ENCODE measurements around the gene DTL. TPM values are rescaled to one million over a fixed set of nuclear protein-coding genes. Genes with fewer than 3 reads are reported as not detected.

The DTL gene
- total and polyA plus RNA-seq, 5 donors from 2014 or later = 0.95 to 4.7 (median 1.2) TPM

DNA sequence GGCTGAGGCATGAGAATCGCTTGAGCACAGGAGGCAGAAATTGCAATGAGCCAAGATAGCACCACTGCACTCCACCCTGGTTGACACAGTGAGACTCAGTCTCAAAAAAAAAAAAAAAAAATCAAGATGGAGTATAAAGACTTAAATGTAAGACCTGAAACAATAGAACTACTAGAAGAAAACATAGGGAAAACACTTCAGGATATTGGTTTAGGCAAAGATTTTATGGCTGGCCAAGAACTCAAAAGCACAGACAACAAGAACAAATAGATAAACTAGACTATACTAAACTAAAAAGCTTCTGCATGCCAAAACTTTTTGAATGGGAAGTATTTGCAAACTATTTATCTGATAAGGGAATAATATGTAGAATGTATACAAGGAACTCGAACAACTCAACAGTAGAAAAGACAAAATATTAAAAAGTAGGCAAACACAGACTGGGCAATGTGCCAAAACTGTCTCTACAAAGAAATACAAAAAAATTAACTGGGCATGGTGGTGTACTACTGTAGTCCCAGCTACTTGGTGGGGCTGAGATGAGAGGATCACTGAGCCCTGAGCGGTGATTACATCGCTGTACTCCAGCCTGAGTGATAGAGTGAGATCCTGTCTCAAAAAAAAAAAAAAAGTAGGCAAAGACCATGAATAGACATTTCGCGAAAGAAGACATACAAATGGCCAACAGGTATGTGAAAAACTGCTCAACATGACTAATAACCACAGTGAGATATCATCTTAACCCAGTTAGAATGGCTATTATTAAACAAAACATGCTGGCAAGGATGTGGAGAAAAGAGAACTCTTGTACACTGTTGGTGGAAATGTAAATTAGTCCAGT lies 25.3 kb downstream of the DTL start:
- H3K36me3 ChIP-seq (ENCODE audit: control insufficient read depth, insufficient read depth, low read length) = no peaks in the 10 kb centered on the region
- Mint-ChIP-seq H3K27ac (peak overlapping the region in 1 of 3 donors; percentile 7), H3K9me3 (peaks cover 0 to 21% (median 3%) of the 10 kb centered on the region in 7 donors), H3K4me3 (no peak overlapping the region), H3K4me1 (peaks cover 0 to 15% (median 4%) of the 10 kb centered on the region in 4 donors), H3K36me3 (peaks cover 13% of the 10 kb centered on the region), H3K27me3 (no peaks in the 10 kb centered on the region)
- H3K4me3 ChIP-seq (ENCODE audit: low read depth, low read length) = no peak overlapping the region
- DNase-seq (no peak), ATAC-seq (ENCODE audit: low read depth in 2 of 2) (no peak)
- no peak overlapping the region for H3K27ac ChIP-seq (ENCODE audit: insufficient read depth, low read length, poor library complexity, severe bottlenecking)
- peaks cover 10 to 19% of the 10 kb centered on the region in 2 experiments for H3K9me3 ChIP-seq (ENCODE audit: control insufficient read depth in 2 of 2, low read length in 2 of 2)
- no peaks in the 10 kb centered on the region for H3K27me3 ChIP-seq (ENCODE audit: control insufficient read depth, insufficient read depth, low read length)
- H3K4me1 ChIP-seq (ENCODE audit: control insufficient read depth, insufficient read depth, low read length, poor library complexity, severe bottlenecking) = no peaks in the 10 kb centered on the region

GRCh38 chr1:212062832-212063438 lies 27.4 kb downstream of the DTL start:
- Histone ChIP-seq H3K4me1 (ENCODE audit: control insufficient read depth, insufficient read depth, low read length, poor library complexity, severe bottlenecking) (no peaks in the 10 kb centered on the region), H3K27ac (ENCODE audit: insufficient read depth, low read length, poor library complexity, severe bottlenecking) (no peak overlapping the region), H3K27me3 (ENCODE audit: control insufficient read depth, insufficient read depth, low read length) (no peaks in the 10 kb centered on the region), H3K4me3 (ENCODE audit: low read depth, low read length) (no peak overlapping the region), H3K9me3 (ENCODE audit: control insufficient read depth in 2 of 2, low read length in 2 of 2) (peaks cover 0 to 1% of the 10 kb centered on the region in 2 experiments), H3K36me3 (ENCODE audit: control insufficient read depth, insufficient read depth, low read length) (no peaks in the 10 kb centered on the region)
- Mint-ChIP-seq H3K9me3 (peaks cover 0 to 4% (median 2%) of the 10 kb centered on the region in 7 donors), H3K4me3 (no peak overlapping the region), H3K27ac (no peak overlapping the region), H3K36me3 (no peaks in the 10 kb centered on the region), H3K4me1 (peaks cover 0 to 15% (median 4%) of the 10 kb centered on the region in 4 donors), H3K27me3 (no peaks in the 10 kb centered on the region)
- peak in 1 of 2 donors; percentile 45 for ATAC-seq (ENCODE audit: low read depth in 2 of 2)
- peak in 2 of 3 donors; percentile 37 to 39 for DNase-seq

DNA sequence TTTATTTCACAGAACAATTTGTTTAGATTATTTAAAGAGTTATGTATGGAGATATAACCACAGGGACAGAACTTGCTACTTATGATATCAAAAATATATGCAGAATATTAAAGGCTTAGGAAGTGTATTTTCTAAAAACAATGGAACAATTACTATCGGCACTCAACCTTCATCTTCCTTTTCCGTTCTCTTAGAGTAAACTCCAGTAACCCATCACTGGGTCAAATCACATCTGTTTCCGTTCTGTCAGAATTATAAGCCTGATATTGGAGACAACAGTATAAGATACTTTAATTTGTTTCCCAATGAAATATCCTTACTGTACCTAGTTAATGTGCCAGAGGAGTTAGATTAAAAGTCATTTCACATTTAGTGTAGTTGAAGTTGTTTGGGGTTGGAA lies 32.2 kb downstream of the DTL start:
- Mint-ChIP-seq H3K4me1 (peaks cover 0 to 5% (median 2%) of the 10 kb centered on the region in 4 donors), H3K36me3 (no peaks in the 10 kb centered on the region), H3K4me3 (no peak overlapping the region), H3K9me3 (peaks cover 0 to 3% (median 0%) of the 10 kb centered on the region in 7 donors), H3K27me3 (no peaks in the 10 kb centered on the region), H3K27ac (no peak overlapping the region)
- no peaks in the 10 kb centered on the region for H3K36me3 ChIP-seq (ENCODE audit: control insufficient read depth, insufficient read depth, low read length)
- H3K27me3 ChIP-seq (ENCODE audit: control insufficient read depth, insufficient read depth, low read length) = no peaks in the 10 kb centered on the region
- DNase-seq (no peak), ATAC-seq (ENCODE audit: low read depth in 2 of 2) (no peak)
- H3K4me1 ChIP-seq (ENCODE audit: control insufficient read depth, insufficient read depth, low read length, poor library complexity, severe bottlenecking) = no peaks in the 10 kb centered on the region
- no peaks in the 10 kb centered on the region for H3K9me3 ChIP-seq (ENCODE audit: control insufficient read depth in 2 of 2, low read length in 2 of 2)
- H3K4me3 ChIP-seq (ENCODE audit: low read depth, low read length) = no peak overlapping the region
- no peak overlapping the region for H3K27ac ChIP-seq (ENCODE audit: insufficient read depth, low read length, poor library complexity, severe bottlenecking)

- Histone ChIP-seq H3K4me3 (ENCODE audit: low read depth, low read length) (no peak overlapping the region), H3K27me3 (ENCODE audit: control insufficient read depth, insufficient read depth, low read length) (no peaks in the 10 kb centered on the region), H3K4me1 (ENCODE audit: control insufficient read depth, insufficient read depth, low read length, poor library complexity, severe bottlenecking) (no peaks in the 10 kb centered on the region), H3K36me3 (ENCODE audit: control insufficient read depth, insufficient read depth, low read length) (no peaks in the 10 kb centered on the region), H3K9me3 (ENCODE audit: control insufficient read depth in 2 of 2, low read length in 2 of 2) (no peaks in the 10 kb centered on the region), H3K27ac (ENCODE audit: insufficient read depth, low read length, poor library complexity, severe bottlenecking) (no peak overlapping the region)
- H3K36me3 Mint-ChIP-seq = no peaks in the 10 kb centered on the region
- no peak overlapping the region for H3K4me3 Mint-ChIP-seq
- no peaks in the 10 kb centered on the region for H3K27me3 Mint-ChIP-seq
- DNase-seq (peak in 2 of 3 donors; percentile 54 to 61), ATAC-seq (ENCODE audit: low read depth in 2 of 2) (peak in 1 of 2 donors; percentile 73)
- no peaks in the 10 kb centered on the region for H3K9me3 Mint-ChIP-seq
- peaks cover 0 to 10% (median 4%) of the 10 kb centered on the region in 4 donors for H3K4me1 Mint-ChIP-seq
- no peak overlapping the region for H3K27ac Mint-ChIP-seq
Observed at GRCh38 chr1:212070720-212071302, 35.3 kb downstream of the DTL start.

- Histone ChIP-seq H3K9me3 (ENCODE audit: control insufficient read depth in 2 of 2, low read length in 2 of 2) (no peaks in the 10 kb centered on the region), H3K27me3 (ENCODE audit: control insufficient read depth, insufficient read depth, low read length) (no peaks in the 10 kb centered on the region), H3K4me3 (ENCODE audit: low read depth, low read length) (no peak overlapping the region), H3K4me1 (ENCODE audit: control insufficient read depth, insufficient read depth, low read length, poor library complexity, severe bottlenecking) (no peaks in the 10 kb centered on the region), H3K36me3 (ENCODE audit: control insufficient read depth, insufficient read depth, low read length) (no peaks in the 10 kb centered on the region), H3K27ac (ENCODE audit: insufficient read depth, low read length, poor library complexity, severe bottlenecking) (no peak overlapping the region)
- Mint-ChIP-seq H3K4me1 (peaks cover 0 to 10% (median 4%) of the 10 kb centered on the region in 4 donors), H3K36me3 (no peaks in the 10 kb centered on the region), H3K9me3 (no peaks in the 10 kb centered on the region), H3K4me3 (no peak overlapping the region), H3K27me3 (no peaks in the 10 kb centered on the region), H3K27ac (no peak overlapping the region)
- no peak for ATAC-seq (ENCODE audit: low read depth in 2 of 2)
- DNase-seq = no peak
Observed at GRCh38 chr1:212072047-212072446, 36.5 kb downstream of the DTL start.

DNA sequence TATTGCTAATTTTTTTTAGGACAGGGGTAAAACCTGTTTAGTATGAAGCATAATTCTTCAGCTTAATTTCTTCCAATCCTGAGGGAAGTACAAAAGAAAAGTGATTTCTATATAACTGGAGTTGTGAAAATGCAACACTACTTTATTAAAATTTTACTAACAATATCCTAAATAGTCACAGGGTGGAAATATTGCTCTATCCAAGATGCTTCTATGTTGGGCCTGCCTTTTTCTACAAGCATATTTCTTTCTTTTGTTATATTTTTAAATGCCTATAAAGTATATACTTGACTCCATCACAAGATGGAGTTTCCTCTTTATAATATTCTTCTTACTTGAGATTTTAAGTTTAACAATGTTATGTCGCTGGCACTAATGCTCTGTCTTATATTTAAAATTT lies 37.9 kb downstream of the DTL start:
- Histone ChIP-seq H3K27ac (ENCODE audit: insufficient read depth, low read length, poor library complexity, severe bottlenecking) (no peak overlapping the region), H3K27me3 (ENCODE audit: control insufficient read depth, insufficient read depth, low read length) (no peaks in the 10 kb centered on the region), H3K4me3 (ENCODE audit: low read depth, low read length) (no peak overlapping the region), H3K36me3 (ENCODE audit: control insufficient read depth, insufficient read depth, low read length) (no peaks in the 10 kb centered on the region), H3K9me3 (ENCODE audit: control insufficient read depth in 2 of 2, low read length in 2 of 2) (no peaks in the 10 kb centered on the region), H3K4me1 (ENCODE audit: control insufficient read depth, insufficient read depth, low read length, poor library complexity, severe bottlenecking) (no peaks in the 10 kb centered on the region)
- H3K27me3 Mint-ChIP-seq = no peaks in the 10 kb centered on the region
- no peak overlapping the region for H3K4me3 Mint-ChIP-seq
- no peaks in the 10 kb centered on the region for H3K36me3 Mint-ChIP-seq
- DNase-seq (no peak), ATAC-seq (ENCODE audit: low read depth in 2 of 2) (no peak)
- H3K9me3 Mint-ChIP-seq = no peaks in the 10 kb centered on the region
- H3K4me1 Mint-ChIP-seq = peaks cover 0 to 10% (median 4%) of the 10 kb centered on the region in 4 donors
- H3K27ac Mint-ChIP-seq = no peak overlapping the region

DNA sequence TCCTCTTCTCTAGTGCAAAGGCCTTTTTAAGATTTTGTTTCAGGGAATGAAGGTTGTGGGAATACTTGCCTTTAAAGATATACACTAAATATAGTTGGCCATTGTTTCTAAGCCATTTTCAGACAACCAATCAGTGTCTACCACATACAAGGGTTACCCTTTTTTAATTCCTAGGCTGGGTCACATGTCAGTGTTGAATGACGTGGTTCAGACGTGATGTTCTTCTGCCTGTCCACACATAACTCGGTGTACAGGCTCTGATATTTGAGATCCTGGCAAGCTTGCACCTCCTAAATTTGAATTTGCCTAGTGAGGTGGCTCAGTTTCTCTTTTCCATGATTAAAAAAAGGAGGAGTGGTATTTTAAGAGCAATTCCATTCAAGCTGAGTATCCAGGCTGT lies 38.8 kb downstream of the DTL start:
- Mint-ChIP-seq H3K4me1 (peaks cover 0 to 10% (median 4%) of the 10 kb centered on the region in 4 donors), H3K4me3 (no peak overlapping the region), H3K9me3 (no peaks in the 10 kb centered on the region), H3K36me3 (no peaks in the 10 kb centered on the region), H3K27ac (peak overlapping the region in 1 of 3 donors; percentile 52), H3K27me3 (no peaks in the 10 kb centered on the region)
- Histone ChIP-seq H3K9me3 (ENCODE audit: control insufficient read depth in 2 of 2, low read length in 2 of 2) (no peaks in the 10 kb centered on the region), H3K4me3 (ENCODE audit: low read depth, low read length) (no peak overlapping the region), H3K36me3 (ENCODE audit: control insufficient read depth, insufficient read depth, low read length) (no peaks in the 10 kb centered on the region), H3K27me3 (ENCODE audit: control insufficient read depth, insufficient read depth, low read length) (no peaks in the 10 kb centered on the region), H3K27ac (ENCODE audit: insufficient read depth, low read length, poor library complexity, severe bottlenecking) (no peak overlapping the region), H3K4me1 (ENCODE audit: control insufficient read depth, insufficient read depth, low read length, poor library complexity, severe bottlenecking) (no peaks in the 10 kb centered on the region)
- no peak for ATAC-seq (ENCODE audit: low read depth in 2 of 2)
- no peak for DNase-seq
